Fibroblast of lung (primary cell): Measurements from ENCODE around the gene IQSEC3.

Experiments
- EZH2 ChIP-seq: IDR thresholded peaks from 2 replicates; pipeline ENCODE4 v1.5.1; 2012; ENCODE audit warnings: low read length, control low read depth, mild to moderate bottlenecking; ENCODE audit errors: missing control alignments
- TF ChIP-seq, protein P1 (sequence below), 2 donors: IDR thresholded peaks in 1 of 2; conservative IDR thresholded peaks in 1 of 2; 1 replicate in 1 of 2; 2 replicates in 1 of 2; pipeline ENCODE4 v1.5.1; 2011 to 2012; ENCODE audit warnings: low read length in 2 of 2, control low read depth in 1 of 2, inconsistent platforms in 1 of 2, low read depth in 1 of 2, mild to moderate bottlenecking in 1 of 2

DNA sequence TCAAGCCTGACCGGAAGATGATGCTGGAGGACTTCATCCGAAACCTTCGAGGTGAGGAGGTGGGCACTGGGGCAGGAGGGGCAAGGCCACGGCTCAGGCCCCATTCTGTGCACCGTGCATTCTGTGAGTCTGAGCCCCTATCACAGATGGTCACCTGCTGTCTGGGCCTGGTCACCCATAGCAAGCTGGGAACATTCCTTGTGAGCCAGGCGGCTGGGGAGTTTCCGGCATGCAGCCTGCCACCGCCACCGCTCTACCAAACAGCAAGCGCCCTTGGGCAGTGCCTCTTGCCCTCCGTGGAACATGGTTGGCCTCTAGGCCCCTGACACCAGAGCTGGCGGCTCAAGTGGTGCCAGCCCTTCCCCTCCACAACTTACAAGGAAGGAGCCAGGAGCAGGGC, 91.1 kb downstream of the IQSEC3 start:
- TF ChIP-seq, protein P1, sequence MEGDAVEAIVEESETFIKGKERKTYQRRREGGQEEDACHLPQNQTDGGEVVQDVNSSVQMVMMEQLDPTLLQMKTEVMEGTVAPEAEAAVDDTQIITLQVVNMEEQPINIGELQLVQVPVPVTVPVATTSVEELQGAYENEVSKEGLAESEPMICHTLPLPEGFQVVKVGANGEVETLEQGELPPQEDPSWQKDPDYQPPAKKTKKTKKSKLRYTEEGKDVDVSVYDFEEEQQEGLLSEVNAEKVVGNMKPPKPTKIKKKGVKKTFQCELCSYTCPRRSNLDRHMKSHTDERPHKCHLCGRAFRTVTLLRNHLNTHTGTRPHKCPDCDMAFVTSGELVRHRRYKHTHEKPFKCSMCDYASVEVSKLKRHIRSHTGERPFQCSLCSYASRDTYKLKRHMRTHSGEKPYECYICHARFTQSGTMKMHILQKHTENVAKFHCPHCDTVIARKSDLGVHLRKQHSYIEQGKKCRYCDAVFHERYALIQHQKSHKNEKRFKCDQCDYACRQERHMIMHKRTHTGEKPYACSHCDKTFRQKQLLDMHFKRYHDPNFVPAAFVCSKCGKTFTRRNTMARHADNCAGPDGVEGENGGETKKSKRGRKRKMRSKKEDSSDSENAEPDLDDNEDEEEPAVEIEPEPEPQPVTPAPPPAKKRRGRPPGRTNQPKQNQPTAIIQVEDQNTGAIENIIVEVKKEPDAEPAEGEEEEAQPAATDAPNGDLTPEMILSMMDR (conservative IDR thresholded peaks at IDR 0.05 in 1 of 2, IDR thresholded peaks at IDR 0.05 in 1 of 2; ENCODE audit: low read depth in 1 of 2, low read length in 2 of 2) = no peak
- no peak for TF ChIP-seq EZH2
